Spinal cord (tissue), 10 donors: ENCODE results near the gene XRN1. TPM values are rescaled to one million over a fixed set of nuclear protein-coding genes. Genes with fewer than 3 reads are reported as not detected.

Experiments
- DNase-seq, 6 donors: peaks; one replicate each; pipeline versions ENCODE4 v3.0.0 to v3.0.0-alpha.2; 2013 to 2015; ENCODE audit warnings: low spot score in 6 of 6, low read depth in 4 of 6
- H3K27ac ChIP-seq: one replicate; pipeline ENCODE4 v1.5.1; 2013; ENCODE audit warnings: low read depth, low read length, control low read depth
- H3K27me3 ChIP-seq: one replicate; pipeline ENCODE4 v1.6.1; 2013; ENCODE audit warnings: low read length; ENCODE audit not compliant: control insufficient read depth, insufficient read depth
- H3K36me3 ChIP-seq: one replicate; pipeline ENCODE4 v1.6.1; 2013; ENCODE audit warnings: low read length; ENCODE audit not compliant: control insufficient read depth, insufficient read depth
- H3K4me1 ChIP-seq: one replicate; pipeline ENCODE4 v1.6.1; 2013; ENCODE audit warnings: low read length; ENCODE audit not compliant: control insufficient read depth, insufficient read depth
- H3K4me3 ChIP-seq: one replicate; pipeline ENCODE4 v1.5.1; 2013; ENCODE audit warnings: low read depth, low read length, control low read depth
- H3K9me3 ChIP-seq: one replicate; pipeline ENCODE4 v1.6.1; 2013; ENCODE audit warnings: low read length; ENCODE audit not compliant: control insufficient read depth, insufficient read depth
- WGBS: methylation state at CpG from one replicate; pipeline ENCODE4 v1.1.5; 2013; ENCODE audit warnings: missing lambda C conversion rate; ENCODE audit not compliant: insufficient coverage; 5-methylcytosine and 5-hydroxymethylcytosine counted together
- long read RNA-seq, 4 donors: transcript quantifications; one replicate each; lab custom pipeline, GENCODE V29; 2026
- polyA plus RNA-seq, 2 donors: library from polyadenylated mRNA; unstranded; fragments of 120-200 nt; gene quantifications; one replicate each; pipeline ENCODE4 v1.2.1, GENCODE V29; 2013; ENCODE audit not compliant: insufficient read length in 2 of 2
- total RNA-seq, 2 donors: library from RNA; depleted of rRNA in 1 of 2; stranded (reverse); fragments of 120-200 nt in 1 of 2; fragments of >200 nt in 1 of 2; gene quantifications; one replicate each; pipeline versions ENCODE4 v1.2.3 to v1.2.4, GENCODE V29; 2013 to 2014
- donor health status: healthy.

The XRN1 gene
- 10 to 100 TPM; 34.6 to 75.5 TPM for total RNA-seq
- polyA plus RNA-seq: 10 to 100 TPM; 11.6 to 13.5 TPM
- long read RNA-seq, donor 1, partial matches to known transcripts: 0 of 1 reads
- long read RNA-seq, donor 1, other reads (novel, unspliced or antisense): 0 of 1 reads
- long read RNA-seq, donor 2, partial matches to known transcripts: 0 of 1 reads
- long read RNA-seq, donor 2, other reads (novel, unspliced or antisense): 0 of 1 reads
- long read RNA-seq, donor 3: 0 reads
- long read RNA-seq, donor 4, partial matches to known transcripts: 0 of 1 reads
- long read RNA-seq, donor 4, other reads (novel, unspliced or antisense): 0 of 1 reads

- Histone ChIP-seq H3K4me3 (peak within 1 kb of the TSS; percentile 98), H3K27me3 (no peaks in the 10 kb centered on the region), H3K27ac (peak within 1 kb of the TSS; percentile 99), H3K36me3 (peaks cover 6% of the 10 kb centered on the region), H3K4me1 (no peaks in the 10 kb centered on the region), H3K9me3 (no peaks in the 10 kb centered on the region)
- 3% methylated on average over 40 of the region's 52 CpGs for WGBS
- DNase-seq: peak; percentile 82 to 98 (median 88)
Measured at GRCh38 chr3:142447852-142448823, at the start of gene XRN1. Gene XRN1, minus strand, starts transcription at chr3:142448037. Its CDS starts 93 bp downstream, at chr3:142447944.

- no peaks in the 10 kb centered on the region for H3K4me1 ChIP-seq
- no peak overlapping the region for H3K27ac ChIP-seq
- H3K36me3 ChIP-seq: peaks cover 8% of the 10 kb centered on the region
- DNase-seq: no peak
- H3K9me3 ChIP-seq: no peaks in the 10 kb centered on the region
- H3K27me3 ChIP-seq: no peaks in the 10 kb centered on the region
- no peak overlapping the region for H3K4me3 ChIP-seq
- no CpG with 5 or more reads among the region's 3 CpGs for WGBS
Measured at GRCh38 chr3:142495103-142495502, 47.3 kb upstream of the XRN1 start.

DNA sequence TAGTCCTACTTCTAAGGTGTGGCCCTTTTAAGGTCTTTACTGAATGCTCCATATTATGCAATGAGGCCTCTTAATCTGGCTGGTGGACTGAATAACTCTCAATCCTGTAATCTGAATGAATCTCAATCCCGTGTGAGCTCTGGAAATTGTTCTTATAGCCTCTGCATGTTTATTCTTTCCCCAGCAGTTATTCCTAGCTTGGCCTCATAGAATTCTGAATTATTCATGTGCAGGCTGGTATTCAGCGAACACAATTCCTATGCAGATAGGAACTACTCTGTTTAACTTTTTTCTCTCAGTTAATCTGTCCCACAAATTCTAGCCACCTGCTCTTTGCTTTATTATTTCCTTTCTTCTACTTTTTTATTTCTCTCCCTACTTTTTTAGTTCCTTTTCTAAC lies 44.3 kb upstream of the XRN1 start:
- no peak for DNase-seq
- Histone ChIP-seq H3K9me3 (no peaks in the 10 kb centered on the region), H3K36me3 (peaks cover 11% of the 10 kb centered on the region), H3K27me3 (no peaks in the 10 kb centered on the region), H3K4me1 (no peaks in the 10 kb centered on the region), H3K4me3 (no peak overlapping the region), H3K27ac (no peak overlapping the region)
- 60% methylated on average over 2 of the region's 2 CpGs for WGBS

- Histone ChIP-seq H3K4me1 (no peaks in the 10 kb centered on the region), H3K36me3 (peaks cover 18% of the 10 kb centered on the region), H3K9me3 (no peaks in the 10 kb centered on the region), H3K27me3 (no peaks in the 10 kb centered on the region), H3K4me3 (no peak overlapping the region), H3K27ac (no peak overlapping the region)
- no peak for DNase-seq
- WGBS: 96% methylated on average over 2 of the region's 5 CpGs
Measured at GRCh38 chr3:142489572-142490323, 41.9 kb upstream of the XRN1 start.

- WGBS: 90% methylated on average over 1 of the region's 4 CpGs
- DNase-seq: no peak
- no peak overlapping the region for H3K4me3 ChIP-seq
- no peaks in the 10 kb centered on the region for H3K27me3 ChIP-seq
- H3K27ac ChIP-seq: no peak overlapping the region
- H3K36me3 ChIP-seq: peaks cover 29% of the 10 kb centered on the region
- H3K9me3 ChIP-seq: peaks cover 5% of the 10 kb centered on the region
- H3K4me1 ChIP-seq: no peaks in the 10 kb centered on the region
Measured at GRCh38 chr3:142484912-142485435, 37.1 kb upstream of the XRN1 start.

- Histone ChIP-seq H3K27ac (no peak overlapping the region), H3K27me3 (no peaks in the 10 kb centered on the region), H3K9me3 (peaks cover 5% of the 10 kb centered on the region), H3K36me3 (peaks cover 18% of the 10 kb centered on the region), H3K4me1 (no peaks in the 10 kb centered on the region), H3K4me3 (no peak overlapping the region)
- no CpG with 5 or more reads among the region's 2 CpGs for WGBS
- no peak for DNase-seq
Measured at GRCh38 chr3:142481196-142481595, 33.4 kb upstream of the XRN1 start.

DNA sequence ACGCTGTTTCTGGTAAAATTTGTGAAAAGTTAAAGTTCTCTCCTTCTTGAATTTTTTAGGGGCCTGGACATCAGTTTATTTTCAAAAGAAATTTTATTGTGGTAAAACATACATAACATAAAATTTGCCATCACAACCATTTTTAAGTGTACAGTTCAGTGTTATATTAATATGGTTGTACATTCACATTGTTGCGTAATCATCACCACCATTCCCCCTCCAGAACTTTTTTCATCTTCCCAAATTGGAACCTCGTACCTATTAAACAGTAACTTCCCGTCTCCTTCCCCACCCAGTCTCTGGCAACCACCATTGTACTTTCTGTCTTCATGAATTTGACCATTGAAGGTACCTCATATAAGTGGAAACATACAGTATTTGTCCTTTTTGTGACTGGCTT lies 23.0 kb upstream of the XRN1 start:
- H3K36me3 ChIP-seq: peaks cover 3% of the 10 kb centered on the region
- peaks cover 3% of the 10 kb centered on the region for H3K9me3 ChIP-seq
- no peaks in the 10 kb centered on the region for H3K27me3 ChIP-seq
- no peaks in the 10 kb centered on the region for H3K4me1 ChIP-seq
- WGBS: 92% methylated on average over 2 of the region's 4 CpGs
- DNase-seq: no peak
- no peak overlapping the region for H3K27ac ChIP-seq
- H3K4me3 ChIP-seq: no peak overlapping the region

DNA sequence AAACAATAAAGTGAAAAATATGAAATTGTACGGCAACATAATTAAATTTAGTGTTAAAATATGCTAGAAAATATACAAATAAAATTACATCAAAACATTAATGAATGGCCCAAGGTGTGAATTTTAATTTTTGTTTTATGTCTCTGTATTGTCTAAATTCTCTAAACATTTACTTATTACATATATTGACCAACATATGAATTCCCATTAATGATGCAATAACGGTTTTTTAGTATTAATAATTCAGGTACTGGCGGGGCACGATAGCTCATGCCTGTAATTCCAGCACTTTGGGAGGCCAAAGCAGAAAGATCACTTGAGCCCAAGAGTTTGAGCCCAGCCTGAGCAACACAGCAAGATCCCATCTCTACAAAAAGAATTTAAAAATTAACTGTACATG lies 20.6 kb upstream of the XRN1 start:
- no peak overlapping the region for H3K27ac ChIP-seq
- DNase-seq: no peak
- no peak overlapping the region for H3K4me3 ChIP-seq
- peaks cover 3% of the 10 kb centered on the region for H3K9me3 ChIP-seq
- WGBS: no CpG with 5 or more reads among the region's 4 CpGs
- no peaks in the 10 kb centered on the region for H3K4me1 ChIP-seq
- peaks cover 3% of the 10 kb centered on the region for H3K36me3 ChIP-seq
- H3K27me3 ChIP-seq: no peaks in the 10 kb centered on the region

GRCh38 chr3:142467768-142468167 lies 19.9 kb upstream of the XRN1 start:
- Histone ChIP-seq H3K4me3 (no peak overlapping the region), H3K27me3 (no peaks in the 10 kb centered on the region), H3K4me1 (no peaks in the 10 kb centered on the region), H3K27ac (no peak overlapping the region), H3K9me3 (no peaks in the 10 kb centered on the region), H3K36me3 (peaks cover 3% of the 10 kb centered on the region)
- WGBS: no CpG with 5 or more reads among the region's 3 CpGs
- DNase-seq: no peak
